ENCODE measurements around the gene PAK1IP1. TPM values are rescaled to one million over a fixed set of nuclear protein-coding genes. Genes with fewer than 3 reads are reported as not detected.
A peak's percentile ranks its signal among the peaks of the same experiment; 100 is the strongest.
"Not testable (repeated sequence)": the region's sequence is repeated elsewhere in the genome, so short reads cannot be mapped to it uniquely, and the experiment has no call there.

The PAK1IP1 gene
- total RNA-seq, 1 donor from 2014 or later, result 16.4 TPM

- H3K27ac Mint-ChIP-seq, result peak overlapping the region; percentile 67
- peak overlapping the region; percentile 98 for H3K4me3 Mint-ChIP-seq
- H3K9me3 Mint-ChIP-seq, result no peaks in the 10 kb centered on the region
Observed at GRCh38 chr6:10749734-10750133, 55.0 kb downstream of the PAK1IP1 start.

GRCh38 chr6:10750568-10750967 is 55.8 kb downstream of the PAK1IP1 start:
- Mint-ChIP-seq H3K27ac (peak overlapping the region; percentile 42), H3K4me1 (ENCODE audit: unreplicated experiment) (peaks cover 32% of the 10 kb centered on the region), H3K36me3 (peaks cover 28% of the 10 kb centered on the region)
- H3K27me3 Mint-ChIP-seq; DNase-seq (ENCODE audit: extremely low spot score, unreplicated experiment); H3K9me3 Mint-ChIP-seq; H3K4me3 Mint-ChIP-seq: not testable (repeated sequence)

More at GRCh38 chr6:10749734-10750133, 55.0 kb downstream of the PAK1IP1 start:
- H3K4me1 Mint-ChIP-seq (ENCODE audit: unreplicated experiment), result peaks cover 32% of the 10 kb centered on the region
- peaks cover 22% of the 10 kb centered on the region for H3K36me3 Mint-ChIP-seq
- DNase-seq (ENCODE audit: extremely low spot score, unreplicated experiment), result no peak
- no peak for TF ChIP-seq CTCF (conservative IDR thresholded peaks at IDR 0.05)
- H3K27me3 Mint-ChIP-seq, result no peaks in the 10 kb centered on the region

- H3K27me3 Mint-ChIP-seq; DNase-seq (ENCODE audit: extremely low spot score, unreplicated experiment); H3K9me3 Mint-ChIP-seq; H3K4me3 Mint-ChIP-seq; H3K27ac Mint-ChIP-seq: not testable (repeated sequence)
- H3K4me1 Mint-ChIP-seq (ENCODE audit: unreplicated experiment), result peaks cover 30% of the 10 kb centered on the region
- peaks cover 33% of the 10 kb centered on the region for H3K36me3 Mint-ChIP-seq
Observed at GRCh38 chr6:10751757-10752156, 57.0 kb downstream of the PAK1IP1 start.

GRCh38 chr6:10756085-10756484 is 61.3 kb downstream of the PAK1IP1 start:
- H3K4me3 Mint-ChIP-seq, result no peak overlapping the region
- H3K36me3 Mint-ChIP-seq, result peaks cover 54% of the 10 kb centered on the region
- TF ChIP-seq CTCF (conservative IDR thresholded peaks at IDR 0.05), result no peak
- peaks cover 19% of the 10 kb centered on the region for H3K4me1 Mint-ChIP-seq (ENCODE audit: unreplicated experiment)
- no peak overlapping the region for H3K27ac Mint-ChIP-seq
- no peak for DNase-seq (ENCODE audit: extremely low spot score, unreplicated experiment)
- no peaks in the 10 kb centered on the region for H3K27me3 Mint-ChIP-seq
- H3K9me3 Mint-ChIP-seq, result no peaks in the 10 kb centered on the region

Other genes with a start within 250 kb of the PAK1IP1 start
- 21.2 and 21.6 TPM in 2 replicates for gene GCNT2, start 173.6 kb upstream of the PAK1IP1 start, total RNA-seq (ENCODE audit: low replicate concordance)
- gene C6orf52, start 356 bp upstream of the PAK1IP1 start, total RNA-seq (ENCODE audit: low replicate concordance), result 3.5 and 3.7 TPM in 2 replicates
- 87.5 and 103 TPM in 2 replicates for gene TMEM14C, start 28.1 kb downstream of the PAK1IP1 start, total RNA-seq (ENCODE audit: low replicate concordance)
- 68.1 and 75.6 TPM in 2 replicates for gene TMEM14B, start 52.8 kb downstream of the PAK1IP1 start, total RNA-seq (ENCODE audit: low replicate concordance)
- gene MAK, start 143.6 kb downstream of the PAK1IP1 start, total RNA-seq (ENCODE audit: low replicate concordance), result 0.43 and 1.6 TPM in 2 replicates
- gene GCM2, start 187.1 kb downstream of the PAK1IP1 start, total RNA-seq (ENCODE audit: low replicate concordance), result not detected in 2 replicates
- 4.9 and 6.9 TPM in 2 replicates for gene SYCP2L, start 192.1 kb downstream of the PAK1IP1 start, total RNA-seq (ENCODE audit: low replicate concordance)

All from type B pancreatic cell (in vitro differentiated cells).